SU-DHL-6 (cell line): Measurements from ENCODE around the gene ZC3H4.

Source experiments
- H2AFZ ChIP-seq: fragments of 200-600 bp; sonication (generic); 2 replicates; pipeline ENCODE4 v1.6.1; 2014; ENCODE audit warnings: low read depth, mild to moderate bottlenecking, moderate library complexity, mixed read lengths, antibody characterized with exemption, low read length; ENCODE audit not compliant: severe bottlenecking
- H3F3A ChIP-seq: fragments of 200-600 bp; shearing (Covaris generic); 2 replicates; pipeline ENCODE4 v1.6.0; 2016; ENCODE audit warnings: antibody characterized with exemption, mild to moderate bottlenecking; ENCODE audit not compliant: insufficient read depth
- H3K27ac ChIP-seq: fragments of 200-600 bp; sonication (generic); 2 replicates; pipeline ENCODE4 v1.5.1; 2016; ENCODE audit warnings: low read depth, mild to moderate bottlenecking, low read length, moderate library complexity, mixed read lengths
- H3K27me3 ChIP-seq: fragments of 200-600 bp; sonication (generic), shearing (Covaris generic); 2 replicates; pipeline ENCODE4 v1.6.0; 2014; ENCODE audit warnings: mild to moderate bottlenecking, low read length
- H3K36me3 ChIP-seq: fragments of 200-600 bp; sonication (generic); 2 replicates; pipeline ENCODE4 v1.6.1; 2014; ENCODE audit warnings: mild to moderate bottlenecking, low read length, mixed read lengths
- H3K4me2 ChIP-seq: fragments of 300-600, 200-600 bp; shearing (Covaris generic), sonication (generic); 2 replicates; pipeline ENCODE4 v1.6.0; 2014; ENCODE audit warnings: low read length, low read depth, mild to moderate bottlenecking; ENCODE audit not compliant: poor library complexity, severe bottlenecking
- H3K4me3 ChIP-seq: fragments of 200-600 bp; sonication (generic); 2 replicates; pipeline ENCODE4 v1.5.1; 2014; ENCODE audit warnings: antibody characterized with exemption, low read length, mild to moderate bottlenecking, mixed read lengths; ENCODE audit not compliant: insufficient read depth, poor library complexity, severe bottlenecking
- H3K79me2 ChIP-seq: fragments of 200-600 bp; sonication (generic); 2 replicates; pipeline ENCODE4 v1.6.1; 2014; ENCODE audit warnings: mild to moderate bottlenecking, low read length, moderate library complexity; ENCODE audit not compliant: insufficient read depth
- H3K9ac ChIP-seq: fragments of 200-600 bp; sonication (generic); 2 replicates; pipeline ENCODE4 v1.7.0; 2014; ENCODE audit warnings: mild to moderate bottlenecking, low read length
- H3K9me2 ChIP-seq: fragments of 200-600 bp; sonication (generic); replicated peaks from 2 replicates; pipeline ENCODE4 v1.6.1; 2014; ENCODE audit warnings: low read length; ENCODE audit not compliant: insufficient read depth
- H3K9me3 ChIP-seq: fragments of 200-600 bp; sonication (generic); 2 replicates; pipeline ENCODE4 v1.6.1; 2014; ENCODE audit warnings: low read length, mixed read lengths; ENCODE audit not compliant: insufficient read depth
- H4K20me1 ChIP-seq: fragments of 200-600 bp; sonication (generic); 2 replicates; pipeline ENCODE4 v1.6.1; 2014; ENCODE audit warnings: low read depth, mild to moderate bottlenecking, antibody characterized with exemption, low read length, moderate library complexity, mixed read lengths
- EZH2phosphoT487 ChIP-seq: fragments of 200-600 bp; sonication (generic), shearing (Covaris generic); conservative IDR thresholded peaks from 2 replicates; pipeline ENCODE4 v1.6.1; 2018; ENCODE audit warnings: mild to moderate bottlenecking, antibody characterized with exemption, low read length, moderate library complexity, mixed read lengths
- TF ChIP-seq, protein P1 (sequence below): fragments of 200-600 bp; sonication (generic); IDR thresholded peaks from one replicate; pipeline ENCODE4 v1.5.1; 2017; ENCODE audit warnings: antibody characterized with exemption, mild to moderate bottlenecking, low read length, moderate library complexity; ENCODE audit not compliant: insufficient read depth, poor library complexity, severe bottlenecking

The ZC3H4 gene

GRCh38 chr19:47093254-47093653 lies 20.3 kb downstream of the ZC3H4 start:
- H3K27ac ChIP-seq, result no peak overlapping the region
- TF ChIP-seq, protein P1, sequence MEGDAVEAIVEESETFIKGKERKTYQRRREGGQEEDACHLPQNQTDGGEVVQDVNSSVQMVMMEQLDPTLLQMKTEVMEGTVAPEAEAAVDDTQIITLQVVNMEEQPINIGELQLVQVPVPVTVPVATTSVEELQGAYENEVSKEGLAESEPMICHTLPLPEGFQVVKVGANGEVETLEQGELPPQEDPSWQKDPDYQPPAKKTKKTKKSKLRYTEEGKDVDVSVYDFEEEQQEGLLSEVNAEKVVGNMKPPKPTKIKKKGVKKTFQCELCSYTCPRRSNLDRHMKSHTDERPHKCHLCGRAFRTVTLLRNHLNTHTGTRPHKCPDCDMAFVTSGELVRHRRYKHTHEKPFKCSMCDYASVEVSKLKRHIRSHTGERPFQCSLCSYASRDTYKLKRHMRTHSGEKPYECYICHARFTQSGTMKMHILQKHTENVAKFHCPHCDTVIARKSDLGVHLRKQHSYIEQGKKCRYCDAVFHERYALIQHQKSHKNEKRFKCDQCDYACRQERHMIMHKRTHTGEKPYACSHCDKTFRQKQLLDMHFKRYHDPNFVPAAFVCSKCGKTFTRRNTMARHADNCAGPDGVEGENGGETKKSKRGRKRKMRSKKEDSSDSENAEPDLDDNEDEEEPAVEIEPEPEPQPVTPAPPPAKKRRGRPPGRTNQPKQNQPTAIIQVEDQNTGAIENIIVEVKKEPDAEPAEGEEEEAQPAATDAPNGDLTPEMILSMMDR, result no peak
- no peak for TF ChIP-seq EZH2phosphoT487
- no peak overlapping the region for H2AFZ ChIP-seq
- no peak overlapping the region for H3K9ac ChIP-seq
- peaks cover 51% of the 10 kb centered on the region for H3K79me2 ChIP-seq
- no peak overlapping the region for H3K4me3 ChIP-seq
- H3K36me3 ChIP-seq, result 0 out of 2 replicates have a peak, but pooled peaks cover 2% of the 10 kb centered on the region
- no peaks in the 10 kb centered on the region for H3K27me3 ChIP-seq
- H3K9me3 ChIP-seq, result no peaks in the 10 kb centered on the region
- no peaks in the 10 kb centered on the region; the same call in 1 of the 2 replicates for H4K20me1 ChIP-seq
- no peak overlapping the region for H3K4me2 ChIP-seq
- no peaks in the 10 kb centered on the region for H3F3A ChIP-seq
- no peaks in the 10 kb centered on the region for H3K9me2 ChIP-seq

DNA sequence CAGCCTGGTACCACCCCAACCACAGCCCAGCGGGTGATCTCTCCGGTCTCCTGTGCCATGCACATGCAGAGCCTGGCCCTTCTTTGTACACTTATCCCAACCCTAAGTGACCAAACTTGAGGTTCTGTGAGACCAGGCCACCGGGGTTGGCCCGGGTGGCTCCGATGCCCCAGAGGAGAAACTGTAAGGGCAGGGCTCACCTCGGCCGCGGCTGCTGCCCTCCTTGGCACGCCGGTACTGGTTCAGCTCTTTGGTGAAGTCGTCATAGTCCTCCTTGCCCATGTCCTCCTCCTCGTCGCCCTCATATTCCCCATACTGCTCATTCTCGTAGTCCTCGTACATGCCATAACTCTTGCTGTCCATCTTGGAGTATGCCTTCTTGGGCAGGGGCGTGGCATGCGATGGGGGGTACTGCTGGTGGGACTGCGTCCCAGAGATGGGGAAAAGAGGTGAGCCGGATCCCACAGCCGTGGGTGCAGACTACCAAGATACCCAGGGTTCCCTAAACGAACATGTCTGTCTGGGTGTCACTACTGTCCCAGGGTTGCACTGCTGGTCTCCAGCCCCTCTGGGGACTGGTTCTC lies 23.7 kb downstream of the ZC3H4 start:
- 0 out of 2 replicates have a peak, but pooled peaks cover 2% of the 10 kb centered on the region for H3K36me3 ChIP-seq

GRCh38 chr19:47086280-47086679 lies 27.3 kb downstream of the ZC3H4 start:
- H3K9me2 ChIP-seq, result no peaks in the 10 kb centered on the region
- H3K36me3 ChIP-seq, result 0 out of 2 replicates have a peak, but pooled peaks cover 9% of the 10 kb centered on the region

More for the DNA sequence above, 23.7 kb downstream of the ZC3H4 start:
- no peaks in the 10 kb centered on the region for H3K9me2 ChIP-seq
- no peaks in the 10 kb centered on the region for H3K9me3 ChIP-seq
- H3F3A ChIP-seq, result no peaks in the 10 kb centered on the region
- no peak overlapping the region for H3K4me3 ChIP-seq
- H3K9ac ChIP-seq, result no peak overlapping the region
- no peak overlapping the region for H2AFZ ChIP-seq
- no peaks in the 10 kb centered on the region for H4K20me1 ChIP-seq
- no peak overlapping the region for H3K27ac ChIP-seq
- no peak for TF ChIP-seq EZH2phosphoT487
- TF ChIP-seq, protein P1, result no peak
- no peak overlapping the region for H3K4me2 ChIP-seq
- H3K27me3 ChIP-seq, result no peaks in the 10 kb centered on the region
- H3K79me2 ChIP-seq, result peaks cover 17% of the 10 kb centered on the region

More at GRCh38 chr19:47086280-47086679, 27.3 kb downstream of the ZC3H4 start:
- no peaks in the 10 kb centered on the region for H3K79me2 ChIP-seq
- no peak overlapping the region for H3K4me3 ChIP-seq
- no peak overlapping the region for H3K9ac ChIP-seq
- no peak overlapping the region for H2AFZ ChIP-seq
- no peaks in the 10 kb centered on the region for H4K20me1 ChIP-seq
- no peak overlapping the region for H3K4me2 ChIP-seq
- H3K9me3 ChIP-seq, result no peaks in the 10 kb centered on the region
- H3K27me3 ChIP-seq, result no peaks in the 10 kb centered on the region
- H3K27ac ChIP-seq, result no peak overlapping the region
- TF ChIP-seq EZH2phosphoT487, result no peak
- TF ChIP-seq, protein P1, result no peak
- no peaks in the 10 kb centered on the region for H3F3A ChIP-seq
